ENCODE data around the gene SGSH.

The SGSH gene

DNA sequence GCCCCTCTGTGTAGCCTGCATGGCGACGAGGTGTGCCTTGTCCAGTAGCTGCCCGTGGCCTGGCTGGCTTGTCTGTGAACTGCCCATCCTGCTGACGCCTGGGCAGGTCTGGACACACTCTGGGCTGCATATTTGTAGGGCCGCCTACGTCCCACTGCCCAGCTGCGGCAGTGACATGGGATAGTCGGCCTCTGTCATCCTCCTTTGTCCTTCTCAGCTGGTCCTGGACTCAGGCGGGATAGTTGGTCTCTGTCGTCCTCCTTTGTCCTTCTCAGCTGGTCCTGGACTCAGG lies 35.8 kb downstream of the SGSH start:
- TF ChIP-seq, protein P1, sequence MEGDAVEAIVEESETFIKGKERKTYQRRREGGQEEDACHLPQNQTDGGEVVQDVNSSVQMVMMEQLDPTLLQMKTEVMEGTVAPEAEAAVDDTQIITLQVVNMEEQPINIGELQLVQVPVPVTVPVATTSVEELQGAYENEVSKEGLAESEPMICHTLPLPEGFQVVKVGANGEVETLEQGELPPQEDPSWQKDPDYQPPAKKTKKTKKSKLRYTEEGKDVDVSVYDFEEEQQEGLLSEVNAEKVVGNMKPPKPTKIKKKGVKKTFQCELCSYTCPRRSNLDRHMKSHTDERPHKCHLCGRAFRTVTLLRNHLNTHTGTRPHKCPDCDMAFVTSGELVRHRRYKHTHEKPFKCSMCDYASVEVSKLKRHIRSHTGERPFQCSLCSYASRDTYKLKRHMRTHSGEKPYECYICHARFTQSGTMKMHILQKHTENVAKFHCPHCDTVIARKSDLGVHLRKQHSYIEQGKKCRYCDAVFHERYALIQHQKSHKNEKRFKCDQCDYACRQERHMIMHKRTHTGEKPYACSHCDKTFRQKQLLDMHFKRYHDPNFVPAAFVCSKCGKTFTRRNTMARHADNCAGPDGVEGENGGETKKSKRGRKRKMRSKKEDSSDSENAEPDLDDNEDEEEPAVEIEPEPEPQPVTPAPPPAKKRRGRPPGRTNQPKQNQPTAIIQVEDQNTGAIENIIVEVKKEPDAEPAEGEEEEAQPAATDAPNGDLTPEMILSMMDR (IDR thresholded peaks at IDR 0.05; ENCODE audit: insufficient read depth, low read length, missing control alignments), result no peak
- H3K4me3 ChIP-seq (ENCODE audit: low read depth, low read length), result no peak overlapping the region
- ChIA-PET CTCF (interaction anchor here (1.1 to 1.9 kb wide), 2 partner anchors 11 to 179 kb away, joined by 3 to 8 read pairs; no protein-coding TSS in a partner anchor), POLR2A (no interaction called here)
- no peak for DNase-seq (ENCODE audit: low read depth, low spot score)

DNA sequence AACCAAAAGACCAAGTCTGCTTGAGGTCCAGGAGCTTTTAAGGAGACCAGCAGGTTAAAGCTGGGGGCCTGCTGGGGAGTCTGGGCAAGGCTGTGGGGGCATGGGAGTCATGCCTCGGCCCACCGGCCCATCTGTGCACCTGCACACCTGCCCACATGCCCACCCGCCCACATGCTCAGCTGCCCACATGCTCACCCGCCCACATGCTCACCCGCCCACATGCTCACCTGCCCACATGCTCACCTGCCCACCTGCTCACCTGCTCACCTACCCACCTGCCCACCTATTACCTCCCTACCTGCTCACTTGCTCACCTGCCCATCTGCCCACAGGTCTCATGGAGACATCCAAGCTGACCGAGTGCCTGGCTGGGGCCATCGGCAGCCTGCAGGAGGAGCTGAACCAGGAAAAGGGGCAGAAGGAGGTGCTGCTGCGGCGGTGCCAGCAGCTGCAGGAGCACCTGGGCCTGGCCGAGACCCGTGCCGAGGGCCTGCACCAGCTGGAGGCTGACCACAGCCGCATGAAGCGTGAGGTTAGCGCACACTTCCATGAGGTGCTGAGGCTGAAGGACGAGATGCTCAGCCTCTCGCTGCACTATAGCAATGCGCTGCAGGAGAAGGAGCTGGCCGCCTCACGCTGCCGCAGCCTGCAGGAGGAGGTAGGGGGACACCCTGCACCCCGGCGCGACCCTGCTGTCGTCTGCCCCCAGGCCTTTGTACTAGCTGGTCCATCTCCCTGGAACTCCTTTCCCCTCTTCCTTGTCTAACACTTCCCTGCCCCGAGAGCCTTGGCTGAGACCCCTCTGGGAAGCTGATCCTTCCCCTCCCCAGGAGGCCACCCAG lies 36.3 kb downstream of the SGSH start:
- DNase-seq (ENCODE audit: low read depth, low spot score), result no peak
- ChIA-PET POLR2A (no interaction called here), CTCF (interaction anchor here (1.1 to 1.9 kb wide), 2 partner anchors 12 to 178 kb away, joined by 3 to 8 read pairs; no protein-coding TSS in a partner anchor)
- no peak overlapping the region for H3K4me3 ChIP-seq (ENCODE audit: low read depth, low read length)
- TF ChIP-seq, protein P1 (IDR thresholded peaks at IDR 0.05; ENCODE audit: insufficient read depth, low read length, missing control alignments), result no peak

DNA sequence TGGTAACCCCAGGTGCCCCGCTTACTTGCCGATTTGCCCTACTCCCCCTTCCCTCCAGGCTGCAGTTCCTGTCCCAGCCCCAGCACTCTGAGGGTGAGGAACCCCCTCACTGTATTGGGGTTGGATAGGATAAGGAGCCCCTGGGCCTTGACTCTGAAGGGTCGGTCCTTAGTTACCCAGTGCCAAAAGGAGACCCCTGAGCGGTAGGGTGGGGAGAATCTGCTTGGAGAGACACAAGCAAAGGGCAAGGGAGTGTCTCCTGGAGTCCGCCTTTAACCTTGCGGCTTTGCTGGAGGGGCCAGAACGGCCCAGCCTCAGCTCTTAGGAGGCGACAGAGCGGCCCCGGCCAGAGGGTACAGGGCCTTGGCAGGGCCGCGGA lies 37.3 kb downstream of the SGSH start:
- ChIA-PET CTCF (interaction anchor here (0.9 to 1.9 kb wide), 2 partner anchors 9 to 13 kb away, joined by 3 to 8 read pairs; no protein-coding TSS in a partner anchor), POLR2A (interaction anchor here (0.5 kb wide), 1 partner anchor 17 kb away, joined by 3 read pairs; no protein-coding TSS in a partner anchor)
- TF ChIP-seq, protein P1 (IDR thresholded peaks at IDR 0.05; ENCODE audit: insufficient read depth, low read length, missing control alignments), result no peak
- no peak for DNase-seq (ENCODE audit: low read depth, low spot score)
- H3K4me3 ChIP-seq (ENCODE audit: low read depth, low read length), result no peak overlapping the region

DNA sequence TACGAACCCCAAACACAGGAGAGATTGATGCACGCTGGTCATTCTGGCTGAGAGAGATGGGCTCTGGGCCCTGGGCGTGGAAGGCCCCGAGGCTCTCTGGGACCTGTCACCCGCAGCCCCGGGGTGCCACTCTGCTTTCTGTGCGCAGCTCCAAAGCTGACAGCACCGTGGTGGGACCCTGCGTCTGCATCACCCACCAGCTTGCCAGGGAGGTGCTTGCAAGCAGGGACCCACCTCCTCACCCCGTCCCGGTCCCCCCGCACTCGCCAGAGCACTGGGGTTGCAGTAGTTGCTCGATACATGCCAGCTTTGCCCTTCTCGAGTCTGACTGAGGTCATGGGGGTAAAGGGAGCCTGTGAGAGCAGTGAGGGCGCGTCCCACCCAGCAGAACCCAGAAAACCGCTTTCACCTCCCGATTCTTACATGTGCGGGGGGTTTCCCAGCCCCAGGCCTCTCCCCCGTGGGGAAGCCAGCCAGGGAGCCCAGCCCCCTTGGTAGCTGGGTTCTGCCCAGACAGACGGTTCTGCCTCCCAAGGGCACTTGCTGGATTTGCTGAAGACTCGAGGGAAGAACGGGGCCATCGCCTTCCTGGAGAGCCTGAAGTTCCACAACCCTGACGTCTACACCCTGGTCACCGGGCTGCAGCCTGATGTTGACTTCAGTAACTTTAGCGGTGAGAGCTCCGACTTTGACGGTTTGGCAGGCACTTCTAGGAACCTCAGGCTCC lies 37.9 kb downstream of the SGSH start:
- no peak overlapping the region for H3K4me3 ChIP-seq (ENCODE audit: low read depth, low read length)
- TF ChIP-seq, protein P1 (IDR thresholded peaks at IDR 0.05; ENCODE audit: insufficient read depth, low read length, missing control alignments), result no peak
- no peak for DNase-seq (ENCODE audit: low read depth, low spot score)
- ChIA-PET POLR2A (interaction anchor here (0.5 kb wide), 1 partner anchor 18 kb away, joined by 3 read pairs; no protein-coding TSS in a partner anchor), CTCF (interaction anchor here (0.9 to 3.4 kb wide), 2 partner anchors 10 to 14 kb away, joined by 3 to 11 read pairs; no protein-coding TSS in a partner anchor)

GRCh38 chr17:80181431-80181830 lies 38.7 kb downstream of the SGSH start:
- CTCF ChIA-PET, result interaction anchor here (0.9 to 3.4 kb wide), 2 partner anchors 14 to 80 kb away, joined by 3 to 11 read pairs; partner anchors contain the start of gene GAA
- POLR2A ChIA-PET, result no interaction called here
- H3K4me3 ChIP-seq (ENCODE audit: low read depth, low read length), result no peak overlapping the region
- TF ChIP-seq, protein P1 (IDR thresholded peaks at IDR 0.05; ENCODE audit: insufficient read depth, low read length, missing control alignments), result no peak
- DNase-seq (ENCODE audit: low read depth, low spot score), result no peak

- DNase-seq (ENCODE audit: low read depth, low spot score), result no peak
- CTCF ChIA-PET, result interaction anchor here (3.4 kb wide), 1 partner anchor 16 kb away, joined by 11 read pairs; no protein-coding TSS in a partner anchor
- TF ChIP-seq, protein P1 (IDR thresholded peaks at IDR 0.05; ENCODE audit: insufficient read depth, low read length, missing control alignments), result no peak
- POLR2A ChIA-PET, result no interaction called here
- no peak overlapping the region for H3K4me3 ChIP-seq (ENCODE audit: low read depth, low read length)
Observed at GRCh38 chr17:80180192-80180591, 39.9 kb downstream of the SGSH start.

All from AG04449 (cell line).